ENCODE measurements around the gene WDR31. TPM values are rescaled to one million over a fixed set of nuclear protein-coding genes. Genes with fewer than 3 reads are reported as not detected.
"Not testable (repeated sequence)": the region's sequence is repeated elsewhere in the genome, so short reads cannot be mapped to it uniquely, and the experiment has no call there.

Gene WDR31
- total and polyA plus RNA-seq, 8 donors: 0.29 to 5.0 (median 1.3) TPM; not detected in 1

DNA sequence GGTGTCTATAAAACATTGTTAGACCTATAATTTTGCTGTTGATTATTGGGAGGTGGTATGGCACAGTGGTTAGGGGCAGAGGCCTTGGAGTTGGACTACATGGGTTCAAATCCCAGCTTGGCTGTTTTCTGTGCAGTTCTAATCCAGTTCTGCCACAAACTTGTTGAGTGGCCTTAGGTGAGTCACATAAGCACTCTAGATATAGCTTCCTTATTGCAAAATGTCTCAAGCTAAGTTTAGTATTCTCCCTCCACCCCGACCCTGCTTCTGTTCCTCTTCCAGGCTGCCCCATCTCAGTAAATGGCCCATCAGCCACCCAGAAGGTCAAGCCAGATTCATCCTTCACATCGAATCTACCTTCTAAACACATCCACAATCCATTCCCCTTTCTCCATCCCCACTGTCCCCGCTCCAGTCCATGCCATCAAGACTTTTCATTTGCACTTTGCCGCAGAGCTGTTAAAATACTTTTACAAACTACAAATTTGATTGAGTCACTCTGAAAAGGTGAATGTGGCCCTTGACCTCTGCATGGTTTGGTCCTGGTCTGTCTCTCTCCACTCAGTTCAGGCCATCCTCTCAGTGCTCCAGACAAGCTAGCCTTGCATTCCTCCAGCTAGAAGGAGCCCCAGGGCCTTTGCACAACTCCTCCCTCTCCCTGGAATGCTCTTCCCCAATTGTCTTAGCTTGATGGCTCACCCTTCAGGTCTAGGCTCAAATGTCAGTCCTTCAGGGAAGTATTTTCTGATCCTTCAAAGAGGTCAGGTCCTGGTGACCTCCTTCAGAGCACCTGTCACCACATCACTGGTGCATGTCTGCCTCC is 46.7 kb upstream of the WDR31 start:
- Histone ChIP-seq H3K27ac (peak overlapping the region; percentile 59 to 88 (median 75)), H3K4me3 (no peak overlapping the region), H3K27me3 (no peaks in the 10 kb centered on the region), H3K36me3 (peaks cover 45 to 62% (median 57%) of the 10 kb centered on the region in 4 donors), H3K9me3 (no peaks in the 10 kb centered on the region), H3K4me1 (peaks cover 22 to 41% (median 34%) of the 10 kb centered on the region in 4 donors)
- WGBS, 5 donors: 81 to 91% (median 90%) methylated on average over 4 of the region's 4 CpGs
- intact Hi-C loops (cut with DNase I; ENCODE audit: low total_unique reads): no loop called here
- TF ChIP-seq EP300 (IDR thresholded peaks at IDR 0.05): no peak
- TF ChIP-seq, protein P1, sequence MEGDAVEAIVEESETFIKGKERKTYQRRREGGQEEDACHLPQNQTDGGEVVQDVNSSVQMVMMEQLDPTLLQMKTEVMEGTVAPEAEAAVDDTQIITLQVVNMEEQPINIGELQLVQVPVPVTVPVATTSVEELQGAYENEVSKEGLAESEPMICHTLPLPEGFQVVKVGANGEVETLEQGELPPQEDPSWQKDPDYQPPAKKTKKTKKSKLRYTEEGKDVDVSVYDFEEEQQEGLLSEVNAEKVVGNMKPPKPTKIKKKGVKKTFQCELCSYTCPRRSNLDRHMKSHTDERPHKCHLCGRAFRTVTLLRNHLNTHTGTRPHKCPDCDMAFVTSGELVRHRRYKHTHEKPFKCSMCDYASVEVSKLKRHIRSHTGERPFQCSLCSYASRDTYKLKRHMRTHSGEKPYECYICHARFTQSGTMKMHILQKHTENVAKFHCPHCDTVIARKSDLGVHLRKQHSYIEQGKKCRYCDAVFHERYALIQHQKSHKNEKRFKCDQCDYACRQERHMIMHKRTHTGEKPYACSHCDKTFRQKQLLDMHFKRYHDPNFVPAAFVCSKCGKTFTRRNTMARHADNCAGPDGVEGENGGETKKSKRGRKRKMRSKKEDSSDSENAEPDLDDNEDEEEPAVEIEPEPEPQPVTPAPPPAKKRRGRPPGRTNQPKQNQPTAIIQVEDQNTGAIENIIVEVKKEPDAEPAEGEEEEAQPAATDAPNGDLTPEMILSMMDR (IDR thresholded peaks at IDR 0.05): no peak
- no peak for TF ChIP-seq POLR2AphosphoS5 (IDR thresholded peaks at IDR 0.05)
- TF ChIP-seq POLR2A (IDR thresholded peaks at IDR 0.05): no peak
- DNase-seq: no peak

DNA sequence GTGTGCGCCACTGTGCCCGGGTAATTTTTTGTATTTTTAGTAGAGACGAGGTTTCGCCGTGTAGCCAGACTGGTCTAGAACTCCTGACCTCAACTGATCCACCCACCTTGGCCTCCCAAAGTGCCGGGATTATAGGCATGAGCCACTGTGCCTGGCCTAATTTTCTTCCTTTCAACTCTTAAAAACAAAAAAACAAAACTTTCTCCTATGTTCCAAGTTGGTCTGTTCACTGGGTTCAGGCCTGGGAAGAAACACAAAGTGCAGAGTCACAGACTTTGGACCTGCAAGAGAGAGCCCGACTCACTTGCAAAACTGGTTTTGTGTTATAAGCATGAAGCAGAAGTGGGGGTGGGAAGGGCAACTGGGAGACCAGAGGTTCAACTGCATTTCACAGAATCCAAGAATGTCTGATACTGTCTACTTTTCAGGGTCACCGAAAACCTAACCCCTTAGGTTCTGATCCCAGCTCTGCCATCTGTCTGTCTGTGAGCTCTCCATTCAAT is 41.9 kb upstream of the WDR31 start:
- Histone ChIP-seq H3K4me3 (no peak overlapping the region), H3K27me3 (no peaks in the 10 kb centered on the region), H3K36me3 (peaks cover 5 to 14% (median 9%) of the 10 kb centered on the region in 4 donors), H3K9me3 (no peaks in the 10 kb centered on the region), H3K4me1 (peaks cover 8 to 52% (median 46%) of the 10 kb centered on the region in 4 donors), H3K27ac (peak overlapping the region; percentile 79 to 95 (median 85))
- peak in 2 of 3 donors; percentile 46 to 70 for TF ChIP-seq POLR2AphosphoS5 (IDR thresholded peaks at IDR 0.05)
- TF ChIP-seq POLR2A (IDR thresholded peaks at IDR 0.05): no peak
- TF ChIP-seq EP300 (IDR thresholded peaks at IDR 0.05): no peak
- intact Hi-C loops (cut with DNase I; ENCODE audit: low total_unique reads): no loop called here
- peak; percentile 75 to 95 for DNase-seq
- WGBS, 5 donors: 34 to 70% (median 40%) methylated on average over 8 of the region's 8 CpGs

DNA sequence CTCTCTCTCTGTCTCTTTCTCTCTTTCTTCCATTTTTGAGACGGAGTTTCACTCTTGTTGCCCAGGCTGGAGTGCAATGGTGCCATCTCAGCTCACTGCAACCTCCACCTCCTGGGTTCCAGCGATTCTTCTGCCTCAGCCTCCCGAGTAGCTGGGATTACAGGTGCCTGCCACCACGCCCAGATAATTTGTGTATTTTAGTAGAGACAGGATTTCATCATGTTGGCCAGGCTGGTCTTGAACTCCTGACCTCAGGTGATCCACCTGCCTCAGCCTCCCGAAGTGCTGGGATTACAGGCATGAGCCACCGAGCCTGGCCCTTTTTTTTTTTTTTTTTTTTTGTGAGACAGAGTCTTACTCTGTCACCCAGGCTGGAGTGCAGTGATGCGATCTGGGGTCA is 41.4 kb upstream of the WDR31 start:
- DNase-seq; intact Hi-C loops (cut with DNase I; ENCODE audit: low total_unique reads); H3K4me3 ChIP-seq; H3K36me3 ChIP-seq; H3K27me3 ChIP-seq; H3K9me3 ChIP-seq: not testable (repeated sequence)
- Histone ChIP-seq H3K27ac (peak overlapping the region; percentile 79 to 95 (median 85)), H3K4me1 (peaks cover 8 to 49% (median 41%) of the 10 kb centered on the region in 4 donors)
- WGBS, 5 donors: 35 to 61% (median 41%) methylated on average over 6 to 7 of the region's 7 CpGs

DNA sequence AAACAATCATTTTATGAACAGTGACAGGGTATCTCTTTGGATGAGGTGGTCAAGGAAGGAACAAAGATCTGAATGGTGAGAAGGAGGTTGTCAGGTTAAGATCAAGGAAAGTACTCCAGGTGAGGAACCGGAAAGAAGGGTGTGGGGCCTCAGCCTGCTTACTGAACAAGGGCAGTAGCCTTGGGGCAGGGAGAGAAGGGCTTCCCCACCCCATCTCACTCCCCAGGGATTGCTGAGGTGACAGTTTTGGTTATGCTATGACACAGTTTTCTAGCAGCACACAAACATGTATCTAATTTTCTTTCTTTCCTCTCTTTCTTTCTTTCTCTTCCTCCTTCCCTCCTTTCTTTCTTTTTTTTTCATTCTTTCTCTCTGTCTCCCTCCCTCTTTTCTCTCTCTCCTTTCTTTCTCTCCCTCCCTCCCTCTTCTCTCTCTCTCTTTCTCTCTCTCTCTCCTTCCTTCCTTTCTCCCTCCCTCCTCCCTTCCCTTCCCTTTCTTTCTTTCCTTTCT is 40.8 kb upstream of the WDR31 start:
- peak overlapping the region; percentile 79 to 90 (median 85) for H3K27ac ChIP-seq
- H3K36me3 ChIP-seq: peaks cover 0 to 4% (median 4%) of the 10 kb centered on the region in 4 donors
- WGBS, 5 donors: 21 to 38% (median 27%) methylated on average over 1 of the region's 1 CpG
- H3K4me1 ChIP-seq: peaks cover 8 to 50% (median 42%) of the 10 kb centered on the region in 4 donors
- TF ChIP-seq EP300 (IDR thresholded peaks at IDR 0.05): no peak
- no peak for TF ChIP-seq POLR2A (IDR thresholded peaks at IDR 0.05)
- TF ChIP-seq, protein P1 (IDR thresholded peaks at IDR 0.05): no peak
- no peak for TF ChIP-seq POLR2AphosphoS5 (IDR thresholded peaks at IDR 0.05)
- H3K4me3 ChIP-seq: no peak overlapping the region
- no peaks in the 10 kb centered on the region for H3K9me3 ChIP-seq
- intact Hi-C loops (cut with DNase I; ENCODE audit: low total_unique reads): no loop called here
- peak in 1 of 2 donors; percentile 66 for DNase-seq
- H3K27me3 ChIP-seq: no peaks in the 10 kb centered on the region

DNA sequence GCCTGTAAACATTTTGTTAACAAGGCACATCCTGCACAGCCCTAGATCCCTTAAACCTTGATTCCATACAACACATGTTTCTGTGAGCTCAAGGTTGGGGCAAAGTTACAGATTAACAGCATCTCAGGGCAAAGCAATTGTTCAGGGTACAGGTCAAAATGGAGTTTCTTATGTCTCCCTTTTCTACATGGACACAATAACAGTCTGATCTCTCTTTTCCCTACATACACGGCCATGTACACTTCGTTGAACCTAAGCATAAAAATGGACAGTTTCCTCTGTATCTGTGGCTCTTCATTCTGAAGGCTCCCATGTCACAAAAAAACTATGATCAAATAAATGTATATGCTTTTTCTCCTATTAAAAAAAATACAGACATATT is 39.7 kb upstream of the WDR31 start:
- DNase-seq; H3K27me3 ChIP-seq; H3K4me3 ChIP-seq; intact Hi-C loops (cut with DNase I; ENCODE audit: low total_unique reads); H3K36me3 ChIP-seq; H3K9me3 ChIP-seq: not testable (repeated sequence)
- H3K27ac ChIP-seq: peak overlapping the region; percentile 79 to 90 (median 85)
- WGBS, 5 donors: 57 to 77% (median 68%) methylated on average over 2 of the region's 2 CpGs
- peaks cover 13 to 59% (median 53%) of the 10 kb centered on the region in 4 donors for H3K4me1 ChIP-seq

DNA sequence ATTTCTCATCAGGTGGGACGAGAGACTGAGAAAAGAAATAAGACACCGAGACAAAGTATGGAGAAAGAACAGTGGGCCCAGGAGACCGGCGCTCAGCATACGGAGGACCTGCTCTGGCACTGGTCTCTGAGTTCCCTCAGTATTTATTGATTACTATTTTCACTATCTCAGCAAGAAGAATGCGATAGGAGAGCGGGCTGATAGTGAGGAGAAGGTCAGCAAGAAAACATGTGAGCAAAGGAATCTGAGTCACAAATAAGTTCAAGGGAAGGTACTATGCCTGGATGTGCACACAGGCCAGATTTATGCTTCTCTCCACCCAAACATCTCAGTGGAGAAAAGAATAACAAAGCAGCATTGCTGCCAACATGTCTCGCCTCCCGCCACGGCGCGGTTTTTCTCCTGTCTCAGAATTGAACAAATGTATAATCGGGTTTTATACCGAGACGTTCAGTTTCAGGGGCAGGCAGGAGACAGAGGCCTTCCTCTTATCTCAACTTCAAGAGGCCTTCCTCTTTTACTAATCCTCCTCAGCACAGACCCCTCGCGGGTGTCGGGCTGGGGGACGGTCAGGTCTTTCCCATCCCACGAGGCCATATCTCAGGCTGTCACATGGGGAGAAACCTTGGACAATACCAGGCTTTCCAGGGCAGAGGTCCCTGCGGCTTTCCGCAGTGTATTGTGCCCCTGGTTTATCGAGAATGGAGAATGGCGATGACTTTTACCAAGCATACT is 39.2 kb upstream of the WDR31 start:
- H3K27ac ChIP-seq: peak overlapping the region; percentile 57 to 97 (median 86)
- not testable (repeated sequence) for DNase-seq

More for the DNA sequence above, 39.2 kb upstream of the WDR31 start:
- Histone ChIP-seq H3K4me1 (peaks cover 14 to 61% (median 58%) of the 10 kb centered on the region in 4 donors), H3K36me3 (peaks cover under 1 to 12% (median 10%) of the 10 kb centered on the region in 4 donors)
- H3K9me3 ChIP-seq; H3K27me3 ChIP-seq; intact Hi-C loops (cut with DNase I; ENCODE audit: low total_unique reads); H3K4me3 ChIP-seq: not testable (repeated sequence)
- 26 to 44% (median 33%) methylated on average over 22 to 24 of the region's 24 CpGs for WGBS, 5 donors

Data from stomach (tissue), 9 donors.